Measurements from ENCODE around the gene BBIP1.

The BBIP1 gene

DNA sequence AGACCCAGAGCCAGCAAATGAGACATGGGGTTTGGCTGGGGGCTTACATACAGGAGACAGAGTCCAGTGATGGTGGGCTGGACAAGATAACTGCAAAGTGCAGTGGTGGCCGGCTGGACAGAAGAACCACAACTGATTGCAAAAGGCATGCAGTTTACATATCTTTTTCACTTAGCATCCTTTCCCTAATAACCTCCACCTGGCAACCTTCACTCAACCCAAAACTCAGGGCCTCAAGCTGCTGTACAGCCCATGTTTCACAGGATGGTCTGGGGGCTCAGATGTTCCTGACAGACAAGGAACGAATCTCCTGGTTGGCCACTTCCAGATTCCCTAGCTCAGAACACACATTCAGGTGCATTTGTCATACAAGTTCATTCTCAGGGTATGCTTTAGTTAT, 55.0 kb downstream of the BBIP1 start:
- H3K36me3 ChIP-seq = no peaks in the 10 kb centered on the region

GRCh38 chr10:110863361-110863760, 55.6 kb downstream of the BBIP1 start:
- Histone ChIP-seq H3K4me3 (ENCODE audit: low read depth, low read length) (no peak overlapping the region), H3K36me3 (no peaks in the 10 kb centered on the region), H3K27me3 (no peaks in the 10 kb centered on the region), H3K9me3 (no peaks in the 10 kb centered on the region), H3K4me1 (peaks cover 15% of the 10 kb centered on the region)
- DNase-seq = no peak
- no peak for TF ChIP-seq CTCF (IDR thresholded peaks at IDR 0.05; ENCODE audit: low read depth, low read length)

More for the DNA sequence above, 55.0 kb downstream of the BBIP1 start:
- Histone ChIP-seq H3K4me3 (ENCODE audit: low read depth, low read length) (no peak overlapping the region), H3K4me1 (peaks cover 13% of the 10 kb centered on the region), H3K9me3 (no peaks in the 10 kb centered on the region), H3K27me3 (no peaks in the 10 kb centered on the region)
- no peak for DNase-seq
- no peak for TF ChIP-seq CTCF (IDR thresholded peaks at IDR 0.05; ENCODE audit: low read depth, low read length)

GRCh38 chr10:110862961-110863360, 56.0 kb downstream of the BBIP1 start:
- no peaks in the 10 kb centered on the region for H3K27me3 ChIP-seq

GRCh38 chr10:110861930-110862649, 56.9 kb downstream of the BBIP1 start:
- no peak for TF ChIP-seq CTCF (IDR thresholded peaks at IDR 0.05; ENCODE audit: low read depth, low read length)
- DNase-seq = no peak
- Histone ChIP-seq H3K27me3 (no peaks in the 10 kb centered on the region), H3K9me3 (no peaks in the 10 kb centered on the region), H3K36me3 (no peaks in the 10 kb centered on the region), H3K4me3 (ENCODE audit: low read depth, low read length) (no peak overlapping the region), H3K4me1 (peaks cover 26% of the 10 kb centered on the region)

More at GRCh38 chr10:110862961-110863360, 56.0 kb downstream of the BBIP1 start:
- no peaks in the 10 kb centered on the region for H3K36me3 ChIP-seq
- no peak for TF ChIP-seq CTCF (IDR thresholded peaks at IDR 0.05; ENCODE audit: low read depth, low read length)
- no peak for DNase-seq
- H3K4me3 ChIP-seq (ENCODE audit: low read depth, low read length) = no peak overlapping the region
- H3K4me1 ChIP-seq = peaks cover 19% of the 10 kb centered on the region
- H3K9me3 ChIP-seq = no peaks in the 10 kb centered on the region

DNA sequence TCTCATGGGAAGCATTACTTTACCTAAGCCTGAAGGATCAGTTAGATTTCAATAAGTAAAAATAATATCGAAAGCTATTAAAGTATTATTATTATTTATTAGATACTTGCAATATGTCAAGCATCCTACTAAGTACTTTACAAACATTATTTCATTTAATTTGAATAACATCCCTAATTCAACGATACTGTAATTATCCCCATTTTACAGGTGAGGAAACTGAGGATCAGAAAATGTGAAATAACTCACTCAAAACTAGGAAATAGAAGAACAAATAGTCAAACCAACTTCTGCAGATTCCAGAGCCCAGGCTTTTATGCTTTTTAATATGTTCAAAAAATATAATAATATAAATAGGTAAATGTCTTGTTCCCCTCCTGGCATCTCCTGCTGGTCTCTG, 57.5 kb downstream of the BBIP1 start:
- Histone ChIP-seq H3K36me3 (no peaks in the 10 kb centered on the region), H3K4me1 (peaks cover 22% of the 10 kb centered on the region), H3K9me3 (no peaks in the 10 kb centered on the region), H3K4me3 (ENCODE audit: low read depth, low read length) (no peak overlapping the region), H3K27me3 (no peaks in the 10 kb centered on the region)
- no peak for TF ChIP-seq CTCF (IDR thresholded peaks at IDR 0.05; ENCODE audit: low read depth, low read length)
- no peak for DNase-seq

GRCh38 chr10:110860576-110861241, 58.3 kb downstream of the BBIP1 start:
- no peaks in the 10 kb centered on the region for H3K27me3 ChIP-seq
- H3K36me3 ChIP-seq = no peaks in the 10 kb centered on the region
- no peak for TF ChIP-seq CTCF (IDR thresholded peaks at IDR 0.05; ENCODE audit: low read depth, low read length)
- H3K4me1 ChIP-seq = peaks cover 20% of the 10 kb centered on the region
- no peaks in the 10 kb centered on the region for H3K9me3 ChIP-seq
- H3K4me3 ChIP-seq (ENCODE audit: low read depth, low read length) = no peak overlapping the region
- peak; percentile 40 for DNase-seq

All from BE2C (cell line).